Measurements from ENCODE around the gene GCK.

- TF ChIP-seq CTCF (IDR thresholded peaks at IDR 0.05; ENCODE audit: low read depth, low read length, poor library complexity, severe bottlenecking), result no peak
- no peak for TF ChIP-seq EZH2phosphoT487 (IDR thresholded peaks at IDR 0.05; ENCODE audit: borderline replicate concordance, low read length)
These were observed 76.1 kb downstream of the GCK start for GRCh38 chr7:44112997-44113763.
